ENCODE data around the gene TSR3.

DNA sequence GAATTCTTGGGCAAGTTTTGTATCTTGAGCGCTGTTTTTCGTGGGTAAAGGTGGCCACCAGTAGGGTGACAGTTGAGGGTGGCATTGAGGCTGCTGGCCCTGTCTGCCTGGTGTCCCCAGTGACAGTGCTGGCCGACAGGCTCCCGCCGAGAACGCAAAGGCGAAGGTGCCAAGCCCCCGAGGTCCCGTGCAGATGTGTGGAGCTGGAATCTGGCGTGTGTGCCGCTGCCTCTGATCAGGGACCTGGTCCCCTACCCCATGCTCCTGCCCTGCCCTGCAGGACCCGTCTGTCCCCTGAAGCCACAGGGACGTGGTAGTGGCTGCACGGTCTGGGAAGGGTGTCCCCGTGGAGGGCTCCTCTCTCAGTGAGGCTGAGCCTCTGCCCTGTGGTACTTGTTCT, 38.8 kb downstream of the TSR3 start:
- TF ChIP-seq, protein P1, sequence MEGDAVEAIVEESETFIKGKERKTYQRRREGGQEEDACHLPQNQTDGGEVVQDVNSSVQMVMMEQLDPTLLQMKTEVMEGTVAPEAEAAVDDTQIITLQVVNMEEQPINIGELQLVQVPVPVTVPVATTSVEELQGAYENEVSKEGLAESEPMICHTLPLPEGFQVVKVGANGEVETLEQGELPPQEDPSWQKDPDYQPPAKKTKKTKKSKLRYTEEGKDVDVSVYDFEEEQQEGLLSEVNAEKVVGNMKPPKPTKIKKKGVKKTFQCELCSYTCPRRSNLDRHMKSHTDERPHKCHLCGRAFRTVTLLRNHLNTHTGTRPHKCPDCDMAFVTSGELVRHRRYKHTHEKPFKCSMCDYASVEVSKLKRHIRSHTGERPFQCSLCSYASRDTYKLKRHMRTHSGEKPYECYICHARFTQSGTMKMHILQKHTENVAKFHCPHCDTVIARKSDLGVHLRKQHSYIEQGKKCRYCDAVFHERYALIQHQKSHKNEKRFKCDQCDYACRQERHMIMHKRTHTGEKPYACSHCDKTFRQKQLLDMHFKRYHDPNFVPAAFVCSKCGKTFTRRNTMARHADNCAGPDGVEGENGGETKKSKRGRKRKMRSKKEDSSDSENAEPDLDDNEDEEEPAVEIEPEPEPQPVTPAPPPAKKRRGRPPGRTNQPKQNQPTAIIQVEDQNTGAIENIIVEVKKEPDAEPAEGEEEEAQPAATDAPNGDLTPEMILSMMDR (IDR thresholded peaks at IDR 0.05): no peak
- no peak for TF ChIP-seq POLR2A (IDR thresholded peaks at IDR 0.05)

Measured in testis (tissue), 2 donors.